ENCODE results near the gene LRMDA. TPM values are rescaled to one million over a fixed set of nuclear protein-coding genes. Genes with fewer than 3 reads are reported as not detected.
A peak's percentile ranks its signal among the peaks of the same experiment; 100 is the strongest.

The LRMDA gene
- total and polyA plus RNA-seq, 2 of the 13 experiments (the other 11 are each of a cell fraction or from before 2014, with no cell fraction given): 13.4 to 22.0 TPM

DNA sequence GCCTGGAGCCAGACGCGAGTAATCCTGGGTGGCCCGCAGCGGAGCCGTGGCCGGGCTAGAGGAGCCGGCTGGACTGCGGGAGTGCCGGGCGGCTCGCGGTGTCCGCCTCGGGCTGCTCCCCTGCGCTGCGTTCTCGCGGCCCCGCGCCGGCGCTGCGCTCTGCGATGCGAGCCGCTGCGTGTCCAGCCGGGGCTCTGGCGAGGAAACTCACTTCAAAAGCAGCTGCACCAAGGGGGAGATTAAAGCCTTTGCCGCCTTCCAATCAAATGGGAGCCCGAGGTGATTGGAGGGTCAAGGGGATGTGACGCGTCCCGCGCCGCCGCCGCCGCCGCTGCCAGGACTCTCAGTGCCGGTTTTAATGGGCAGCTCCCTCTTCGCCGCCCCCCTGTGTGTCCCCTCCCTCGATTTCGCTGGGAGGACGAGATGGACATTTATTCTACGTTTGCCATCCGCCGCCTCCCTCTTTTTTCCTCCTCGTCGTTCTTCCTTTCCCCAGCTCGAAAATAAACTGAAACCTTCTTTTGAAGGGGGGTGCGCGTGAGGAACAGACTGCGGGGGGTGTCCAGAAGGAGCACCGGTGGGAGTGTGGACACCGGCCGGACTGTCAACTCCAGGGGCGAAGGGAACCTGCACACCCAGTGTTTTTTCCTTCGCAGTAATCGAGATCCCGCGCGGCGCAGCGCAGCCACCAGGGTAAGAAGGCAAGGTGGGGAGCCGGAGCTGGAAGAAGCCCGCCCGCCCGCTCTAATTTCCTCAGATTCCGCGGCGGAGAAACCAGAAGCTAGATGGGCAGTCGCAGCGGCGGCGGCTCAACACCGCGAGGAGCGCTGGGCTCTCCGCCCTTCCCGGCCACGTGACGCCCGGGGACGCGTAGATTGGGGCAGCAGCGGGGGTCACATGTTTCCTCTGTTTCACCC, 29.6 kb upstream of the LRMDA start, which contains the start of gene ZNF503 (continued):
- TF ChIP-seq, protein P1, sequence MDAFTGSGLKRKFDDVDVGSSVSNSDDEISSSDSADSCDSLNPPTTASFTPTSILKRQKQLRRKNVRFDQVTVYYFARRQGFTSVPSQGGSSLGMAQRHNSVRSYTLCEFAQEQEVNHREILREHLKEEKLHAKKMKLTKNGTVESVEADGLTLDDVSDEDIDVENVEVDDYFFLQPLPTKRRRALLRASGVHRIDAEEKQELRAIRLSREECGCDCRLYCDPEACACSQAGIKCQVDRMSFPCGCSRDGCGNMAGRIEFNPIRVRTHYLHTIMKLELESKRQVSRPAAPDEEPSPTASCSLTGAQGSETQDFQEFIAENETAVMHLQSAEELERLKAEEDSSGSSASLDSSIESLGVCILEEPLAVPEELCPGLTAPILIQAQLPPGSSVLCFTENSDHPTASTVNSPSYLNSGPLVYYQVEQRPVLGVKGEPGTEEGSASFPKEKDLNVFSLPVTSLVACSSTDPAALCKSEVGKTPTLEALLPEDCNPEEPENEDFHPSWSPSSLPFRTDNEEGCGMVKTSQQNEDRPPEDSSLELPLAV (CRISPR knock-in tag; conservative IDR thresholded peaks at IDR 0.05; ENCODE audit: low read depth): no peak
- TF ChIP-seq NFATC3 (CRISPR knock-in tag; IDR thresholded peaks at IDR 0.05) (0 out of 2 replicates have a peak, but pooled peaks have one; percentile 50), CBX1 (IDR thresholded peaks at IDR 0.05; ENCODE audit: low read depth) (peak; percentile 42), REL (CRISPR knock-in tag; conservative IDR thresholded peaks at IDR 0.05) (peak; percentile 9; the same call in 1 of the 2 replicates), ZNF678 (CRISPR knock-in tag; IDR thresholded peaks at IDR 0.05) (no peak), SRY (CRISPR knock-in tag; IDR thresholded peaks at IDR 0.05) (peak; percentile 70), ZBTB20 (CRISPR knock-in tag; IDR thresholded peaks at IDR 0.05; ENCODE audit: borderline replicate concordance, low read depth) (no peak), GABPA (IDR thresholded peaks at IDR 0.05; ENCODE audit: low read depth, low read length) (no peak), GABPA (CRISPR knock-in tag; IDR thresholded peaks at IDR 0.05; ENCODE audit: low read depth) (peak; percentile 81), HNRNPLL (IDR thresholded peaks at IDR 0.05; ENCODE audit: low read depth, low read length, poor library complexity, severe bottlenecking) (peak; percentile 65), NCOA1 (CRISPR knock-in tag; IDR thresholded peaks at IDR 0.05) (peak; percentile 78), ARID2 (CRISPR knock-in tag; IDR thresholded peaks at IDR 0.05; ENCODE audit: borderline replicate concordance) (no peak), YEATS4 (CRISPR knock-in tag; IDR thresholded peaks at IDR 0.05; ENCODE audit: borderline replicate concordance) (peak; percentile 63; the same call in 1 of the 2 replicates)
- TF ChIP-seq, protein P2, sequence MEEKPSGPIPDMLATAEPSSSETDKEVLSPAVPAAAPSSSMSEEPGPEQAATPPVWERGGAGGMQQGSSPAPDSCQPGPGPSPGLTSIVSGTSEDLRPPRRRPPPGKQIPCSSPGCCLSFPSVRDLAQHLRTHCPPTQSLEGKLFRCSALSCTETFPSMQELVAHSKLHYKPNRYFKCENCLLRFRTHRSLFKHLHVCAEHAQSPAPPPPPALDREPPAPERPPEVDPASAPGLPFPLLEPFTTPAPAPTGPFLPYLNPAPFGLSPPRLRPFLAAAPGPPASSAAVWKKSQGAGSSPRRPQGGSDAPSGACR (CRISPR knock-in tag; IDR thresholded peaks at IDR 0.05): no peak; the same call in 1 of the 2 replicates
- TF ChIP-seq, protein P3, sequence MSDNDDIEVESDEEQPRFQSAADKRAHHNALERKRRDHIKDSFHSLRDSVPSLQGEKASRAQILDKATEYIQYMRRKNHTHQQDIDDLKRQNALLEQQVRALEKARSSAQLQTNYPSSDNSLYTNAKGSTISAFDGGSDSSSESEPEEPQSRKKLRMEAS (IDR thresholded peaks at IDR 0.05): peak; percentile 64; the same call in 1 of the 2 replicates
- TF ChIP-seq, protein P4, sequence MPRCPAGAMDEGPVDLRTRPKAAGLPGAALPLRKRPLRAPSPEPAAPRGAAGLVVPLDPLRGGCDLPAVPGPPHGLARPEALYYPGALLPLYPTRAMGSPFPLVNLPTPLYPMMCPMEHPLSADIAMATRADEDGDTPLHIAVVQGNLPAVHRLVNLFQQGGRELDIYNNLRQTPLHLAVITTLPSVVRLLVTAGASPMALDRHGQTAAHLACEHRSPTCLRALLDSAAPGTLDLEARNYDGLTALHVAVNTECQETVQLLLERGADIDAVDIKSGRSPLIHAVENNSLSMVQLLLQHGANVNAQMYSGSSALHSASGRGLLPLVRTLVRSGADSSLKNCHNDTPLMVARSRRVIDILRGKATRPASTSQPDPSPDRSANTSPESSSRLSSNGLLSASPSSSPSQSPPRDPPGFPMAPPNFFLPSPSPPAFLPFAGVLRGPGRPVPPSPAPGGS (CRISPR knock-in tag; IDR thresholded peaks at IDR 0.05): 0 out of 2 replicates have a peak, but pooled peaks have one; percentile 18
- TF ChIP-seq, protein P5, sequence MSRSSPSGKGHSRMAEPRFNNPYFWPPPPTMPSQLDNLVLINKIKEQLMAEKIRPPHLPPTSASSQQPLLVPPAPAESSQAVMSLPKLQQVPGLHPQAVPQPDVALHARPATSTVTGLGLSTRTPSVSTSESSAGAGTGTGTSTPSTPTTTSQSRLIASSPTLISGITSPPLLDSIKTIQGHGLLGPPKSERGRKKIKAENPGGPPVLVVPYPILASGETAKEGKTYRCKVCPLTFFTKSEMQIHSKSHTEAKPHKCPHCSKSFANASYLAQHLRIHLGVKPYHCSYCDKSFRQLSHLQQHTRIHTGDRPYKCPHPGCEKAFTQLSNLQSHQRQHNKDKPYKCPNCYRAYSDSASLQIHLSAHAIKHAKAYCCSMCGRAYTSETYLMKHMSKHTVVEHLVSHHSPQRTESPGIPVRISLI (CRISPR knock-in tag; IDR thresholded peaks at IDR 0.05; ENCODE audit: borderline replicate concordance): no peak
- TF ChIP-seq, protein P6, sequence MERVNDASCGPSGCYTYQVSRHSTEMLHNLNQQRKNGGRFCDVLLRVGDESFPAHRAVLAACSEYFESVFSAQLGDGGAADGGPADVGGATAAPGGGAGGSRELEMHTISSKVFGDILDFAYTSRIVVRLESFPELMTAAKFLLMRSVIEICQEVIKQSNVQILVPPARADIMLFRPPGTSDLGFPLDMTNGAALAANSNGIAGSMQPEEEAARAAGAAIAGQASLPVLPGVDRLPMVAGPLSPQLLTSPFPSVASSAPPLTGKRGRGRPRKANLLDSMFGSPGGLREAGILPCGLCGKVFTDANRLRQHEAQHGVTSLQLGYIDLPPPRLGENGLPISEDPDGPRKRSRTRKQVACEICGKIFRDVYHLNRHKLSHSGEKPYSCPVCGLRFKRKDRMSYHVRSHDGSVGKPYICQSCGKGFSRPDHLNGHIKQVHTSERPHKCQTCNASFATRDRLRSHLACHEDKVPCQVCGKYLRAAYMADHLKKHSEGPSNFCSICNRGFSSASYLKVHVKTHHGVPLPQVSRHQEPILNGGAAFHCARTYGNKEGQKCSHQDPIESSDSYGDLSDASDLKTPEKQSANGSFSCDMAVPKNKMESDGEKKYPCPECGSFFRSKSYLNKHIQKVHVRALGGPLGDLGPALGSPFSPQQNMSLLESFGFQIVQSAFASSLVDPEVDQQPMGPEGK (CRISPR knock-in tag; IDR thresholded peaks at IDR 0.05): peak; percentile 94

All from HepG2 (cell line).